ENCODE data around the gene PSMD9.

PSMD9 gene

DNA sequence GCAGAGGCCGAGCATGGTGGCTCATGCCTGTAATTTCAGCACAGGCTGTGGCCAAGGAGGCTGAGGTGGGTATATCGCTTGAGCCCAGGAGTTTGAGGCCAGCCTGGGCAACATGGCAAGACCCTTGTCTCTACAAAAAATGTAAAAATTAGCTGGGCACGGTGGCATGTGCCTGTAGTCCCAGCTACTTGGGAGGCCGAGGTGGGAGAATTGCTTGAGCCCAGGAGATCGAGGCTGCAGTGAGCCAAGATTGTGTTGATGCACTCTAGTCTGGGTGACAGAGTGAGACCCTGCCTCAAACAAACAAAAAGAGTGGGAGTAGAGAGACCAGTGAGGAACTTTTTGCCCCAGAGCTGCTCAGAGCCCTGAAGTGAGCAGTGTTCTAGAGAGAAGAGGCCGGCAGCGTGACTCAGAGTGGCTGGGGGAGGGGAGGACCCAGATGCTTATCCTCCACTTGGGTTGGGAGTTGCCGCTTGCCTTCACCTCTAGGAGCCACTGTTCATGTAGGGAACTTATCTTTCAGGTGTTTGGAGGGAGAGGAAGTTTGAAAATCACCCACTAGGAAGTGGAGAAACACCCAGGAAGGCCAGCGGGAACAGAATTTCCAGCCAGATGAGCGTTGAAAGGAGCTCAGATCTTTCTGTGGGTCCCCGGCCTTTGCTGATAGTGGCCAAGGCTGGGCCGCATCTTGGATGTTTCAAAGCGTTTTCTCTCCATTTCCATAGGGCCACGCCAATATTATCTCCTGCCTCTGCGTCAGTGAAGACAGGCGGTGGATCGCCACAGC lies 45.1 kb downstream of the PSMD9 start:
- Mint-ChIP-seq H3K4me3 (no peak overlapping the region), H3K4me1 (peaks cover 45% of the 10 kb centered on the region), H3K36me3 (ENCODE audit: low read depth) (peaks cover 41% of the 10 kb centered on the region), H3K27me3 (ENCODE audit: low read depth, poor library complexity) (peaks cover 3% of the 10 kb centered on the region), H3K9me3 (peaks cover 17% of the 10 kb centered on the region), H3K27ac (peak overlapping the region; percentile 90)
- TF ChIP-seq, protein P1, sequence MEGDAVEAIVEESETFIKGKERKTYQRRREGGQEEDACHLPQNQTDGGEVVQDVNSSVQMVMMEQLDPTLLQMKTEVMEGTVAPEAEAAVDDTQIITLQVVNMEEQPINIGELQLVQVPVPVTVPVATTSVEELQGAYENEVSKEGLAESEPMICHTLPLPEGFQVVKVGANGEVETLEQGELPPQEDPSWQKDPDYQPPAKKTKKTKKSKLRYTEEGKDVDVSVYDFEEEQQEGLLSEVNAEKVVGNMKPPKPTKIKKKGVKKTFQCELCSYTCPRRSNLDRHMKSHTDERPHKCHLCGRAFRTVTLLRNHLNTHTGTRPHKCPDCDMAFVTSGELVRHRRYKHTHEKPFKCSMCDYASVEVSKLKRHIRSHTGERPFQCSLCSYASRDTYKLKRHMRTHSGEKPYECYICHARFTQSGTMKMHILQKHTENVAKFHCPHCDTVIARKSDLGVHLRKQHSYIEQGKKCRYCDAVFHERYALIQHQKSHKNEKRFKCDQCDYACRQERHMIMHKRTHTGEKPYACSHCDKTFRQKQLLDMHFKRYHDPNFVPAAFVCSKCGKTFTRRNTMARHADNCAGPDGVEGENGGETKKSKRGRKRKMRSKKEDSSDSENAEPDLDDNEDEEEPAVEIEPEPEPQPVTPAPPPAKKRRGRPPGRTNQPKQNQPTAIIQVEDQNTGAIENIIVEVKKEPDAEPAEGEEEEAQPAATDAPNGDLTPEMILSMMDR (IDR thresholded peaks at IDR 0.05) = no peak
- DNase-seq = no peak

- H3K4me3 Mint-ChIP-seq = no peak overlapping the region
- H3K9me3 Mint-ChIP-seq = peaks cover 17% of the 10 kb centered on the region
- peaks cover 3% of the 10 kb centered on the region for H3K27me3 Mint-ChIP-seq (ENCODE audit: low read depth, poor library complexity)
- H3K4me1 Mint-ChIP-seq = peaks cover 45% of the 10 kb centered on the region
- no peak for DNase-seq
- TF ChIP-seq, protein P1 (IDR thresholded peaks at IDR 0.05) = no peak
- peaks cover 46% of the 10 kb centered on the region for H3K36me3 Mint-ChIP-seq (ENCODE audit: low read depth)
- H3K27ac Mint-ChIP-seq = no peak overlapping the region
Measured at GRCh38 chr12:121934309-121934664, 45.7 kb downstream of the PSMD9 start.

DNA sequence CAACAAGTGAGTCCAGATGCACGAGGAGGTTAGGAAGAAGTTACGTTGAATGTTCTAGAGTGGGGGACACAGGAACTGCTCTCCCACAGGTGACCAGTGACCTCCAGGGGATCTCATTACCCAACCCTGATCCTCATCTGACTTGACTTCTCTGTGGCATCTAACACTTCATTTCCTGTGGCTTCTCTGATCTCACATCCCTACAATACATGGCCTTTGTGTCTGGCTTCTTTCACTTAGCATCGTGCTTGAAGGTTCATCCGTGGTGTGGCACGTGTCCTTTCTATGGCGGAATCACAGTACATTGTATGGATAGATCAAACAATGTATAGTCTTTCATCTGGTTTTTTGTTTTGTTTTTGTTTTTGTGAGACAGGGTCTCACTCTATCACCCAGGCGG lies 49.1 kb downstream of the PSMD9 start:
- no peak for DNase-seq
- H3K9me3 Mint-ChIP-seq = peaks cover 17% of the 10 kb centered on the region
- TF ChIP-seq, protein P1 (IDR thresholded peaks at IDR 0.05) = no peak
- peaks cover 32% of the 10 kb centered on the region for H3K4me1 Mint-ChIP-seq
- H3K27ac Mint-ChIP-seq = peak overlapping the region; percentile 20
- no peaks in the 10 kb centered on the region for H3K27me3 Mint-ChIP-seq (ENCODE audit: low read depth, poor library complexity)
- H3K4me3 Mint-ChIP-seq = no peak overlapping the region
- peaks cover 36% of the 10 kb centered on the region for H3K36me3 Mint-ChIP-seq (ENCODE audit: low read depth)

GRCh38 chr12:121939186-121939585 lies 50.6 kb downstream of the PSMD9 start:
- Mint-ChIP-seq H3K36me3 (ENCODE audit: low read depth) (peaks cover 42% of the 10 kb centered on the region), H3K4me1 (peaks cover 16% of the 10 kb centered on the region), H3K9me3 (peaks cover 17% of the 10 kb centered on the region), H3K27me3 (ENCODE audit: low read depth, poor library complexity) (no peaks in the 10 kb centered on the region), H3K4me3 (no peak overlapping the region), H3K27ac (no peak overlapping the region)
- TF ChIP-seq, protein P1 (IDR thresholded peaks at IDR 0.05) = no peak
- no peak for DNase-seq

GRCh38 chr12:121939992-121940766 lies 51.6 kb downstream of the PSMD9 start:
- Mint-ChIP-seq H3K27me3 (ENCODE audit: low read depth, poor library complexity) (no peaks in the 10 kb centered on the region), H3K4me3 (no peak overlapping the region), H3K27ac (no peak overlapping the region), H3K36me3 (ENCODE audit: low read depth) (peaks cover 48% of the 10 kb centered on the region), H3K4me1 (peaks cover 8% of the 10 kb centered on the region), H3K9me3 (peaks cover 17% of the 10 kb centered on the region)
- TF ChIP-seq, protein P1 (IDR thresholded peaks at IDR 0.05) = no peak
- no peak for DNase-seq
